Loucy (cell line): ENCODE data around the gene TMEM97.

Experiments
- H2AFZ ChIP-seq: fragments of 200-600 bp; sonication (generic); 2 replicates; pipeline ENCODE4 v1.6.0; 2016; ENCODE audit warnings: antibody characterized with exemption, mild to moderate bottlenecking, low read length, moderate library complexity
- H3F3A ChIP-seq: fragments of 200-600 bp; 2 replicates; pipeline ENCODE4 v1.6.0; 2016; ENCODE audit warnings: antibody characterized with exemption, low read depth, mild to moderate bottlenecking
- H3K27me3 ChIP-seq: fragments of 200-600 bp; sonication (generic); 2 replicates; pipeline ENCODE4 v1.6.1; 2014; ENCODE audit warnings: low read length, mild to moderate bottlenecking; ENCODE audit not compliant: insufficient read depth, poor library complexity, severe bottlenecking
- H3K36me3 ChIP-seq: fragments of 200-600 bp; sonication (generic); 2 replicates; pipeline ENCODE4 v1.6.1; 2016; ENCODE audit warnings: low read length; ENCODE audit not compliant: insufficient read depth
- H3K4me1 ChIP-seq: fragments of 200-600 bp; sonication (generic); 2 replicates; pipeline ENCODE4 v1.5.1; 2014; ENCODE audit warnings: low read length, mild to moderate bottlenecking; ENCODE audit not compliant: insufficient read depth, poor library complexity, severe bottlenecking
- H3K4me2 ChIP-seq: fragments of 200-600 bp; sonication (generic); 2 replicates; pipeline ENCODE4 v1.6.0; 2014; ENCODE audit warnings: antibody characterized with exemption, low read length, low read depth, mild to moderate bottlenecking; ENCODE audit not compliant: poor library complexity, severe bottlenecking
- H3K4me3 ChIP-seq: fragments of 200-600 bp; sonication (generic); 2 replicates; pipeline ENCODE4 v1.5.1; 2014; ENCODE audit warnings: low read length, mild to moderate bottlenecking, mixed read lengths; ENCODE audit not compliant: poor library complexity, severe bottlenecking
- H3K79me2 ChIP-seq: fragments of 200-600 bp; sonication (generic); 2 replicates; pipeline ENCODE4 v1.6.1; 2014; ENCODE audit warnings: low read length; ENCODE audit not compliant: insufficient read depth
- H3K9ac ChIP-seq: fragments of 200-600 bp; sonication (generic); 2 replicates; pipeline ENCODE4 v1.6.0; 2014; ENCODE audit warnings: mild to moderate bottlenecking, low read depth, low read length, moderate library complexity; ENCODE audit not compliant: poor library complexity, severe bottlenecking
- H3K9me2 ChIP-seq: fragments of 200-600 bp; sonication (generic); replicated peaks from 2 replicates; pipeline ENCODE4 v1.6.1; 2016; ENCODE audit warnings: low read depth, low read length, mixed read lengths
- H3K9me3 ChIP-seq: fragments of 200-600 bp; sonication (generic); 2 replicates; pipeline ENCODE4 v1.6.1; 2014; ENCODE audit warnings: mild to moderate bottlenecking, antibody characterized with exemption, low read length, low read depth; ENCODE audit not compliant: insufficient read depth
- H4K20me1 ChIP-seq: fragments of 200-600 bp; sonication (generic); 2 replicates; pipeline ENCODE4 v1.6.0; 2014; ENCODE audit warnings: antibody characterized with exemption, low read length, mild to moderate bottlenecking; ENCODE audit not compliant: insufficient read depth, poor library complexity, severe bottlenecking
- CTCF ChIP-seq: fragments of 200-600 bp; sonication (generic); conservative IDR thresholded peaks from 2 replicates; pipeline ENCODE4 v1.5.1; 2014; ENCODE audit warnings: mild to moderate bottlenecking, antibody characterized with exemption, low read length
- EZH2phosphoT487 ChIP-seq: fragments of 200-600 bp; IDR thresholded peaks from 2 replicates; pipeline ENCODE4 v1.6.1; 2018; ENCODE audit warnings: antibody characterized with exemption, mild to moderate bottlenecking, moderate library complexity, borderline replicate concordance

Gene TMEM97

GRCh38 chr17:28369684-28370034 lies 50.7 kb downstream of the TMEM97 start:
- Histone ChIP-seq H3K79me2 (no peaks in the 10 kb centered on the region), H3K4me2 (no peak overlapping the region), H4K20me1 (no peaks in the 10 kb centered on the region), H3K27me3 (no peaks in the 10 kb centered on the region), H2AFZ (no peak overlapping the region), H3K9me3 (no peaks in the 10 kb centered on the region), H3K4me3 (no peak overlapping the region), H3K9ac (no peak overlapping the region), H3K9me2 (no peaks in the 10 kb centered on the region), H3F3A (0 out of 2 replicates have a peak, but pooled peaks cover 2% of the 10 kb centered on the region), H3K36me3 (no peaks in the 10 kb centered on the region), H3K4me1 (no peaks in the 10 kb centered on the region)
- no peak for TF ChIP-seq EZH2phosphoT487
- no peak; the same call in 1 of the 2 replicates for TF ChIP-seq CTCF

GRCh38 chr17:28370035-28370743 lies 51.2 kb downstream of the TMEM97 start, which contains the start of gene VTN:
Gene VTN (minus strand): TSS chr17:28370307. CDS start chr17:28370203, 104 bp downstream.
- peak within 1 kb of the TSS; percentile 29 for H3K4me2 ChIP-seq
- H2AFZ ChIP-seq, result no peak within 1 kb of the TSS; the same call in 1 of the 2 replicates
- 0 out of 2 replicates have a peak, but pooled peaks cover 2% of the 10 kb centered on the region for H3F3A ChIP-seq
- TF ChIP-seq EZH2phosphoT487, result no peak
- TF ChIP-seq CTCF, result no peak
- H3K4me1 ChIP-seq, result no peaks in the 10 kb centered on the region
- H4K20me1 ChIP-seq, result no peaks in the 10 kb centered on the region
- no peaks in the 10 kb centered on the region for H3K27me3 ChIP-seq
- no peaks in the 10 kb centered on the region for H3K79me2 ChIP-seq
- H3K9ac ChIP-seq, result no peak within 1 kb of the TSS
- H3K9me2 ChIP-seq, result no peaks in the 10 kb centered on the region
- H3K9me3 ChIP-seq, result no peaks in the 10 kb centered on the region
- H3K36me3 ChIP-seq, result no peaks in the 10 kb centered on the region
- peak within 1 kb of the TSS; percentile 26 for H3K4me3 ChIP-seq

GRCh38 chr17:28370744-28371103 lies 51.7 kb downstream of the TMEM97 start:
- TF ChIP-seq EZH2phosphoT487 (no peak), CTCF (no peak)
- H3K79me2 ChIP-seq, result no peaks in the 10 kb centered on the region
- H3K4me2 ChIP-seq, result peak overlapping the region; percentile 29
- H3K9me3 ChIP-seq, result no peaks in the 10 kb centered on the region
- H2AFZ ChIP-seq, result no peak overlapping the region; the same call in 1 of the 2 replicates
- no peak overlapping the region for H3K9ac ChIP-seq
- no peaks in the 10 kb centered on the region for H3K4me1 ChIP-seq
- H3K27me3 ChIP-seq, result no peaks in the 10 kb centered on the region
- H4K20me1 ChIP-seq, result no peaks in the 10 kb centered on the region
- H3K4me3 ChIP-seq, result peak overlapping the region; percentile 26
- H3F3A ChIP-seq, result 0 out of 2 replicates have a peak, but pooled peaks cover 2% of the 10 kb centered on the region
- no peaks in the 10 kb centered on the region for H3K36me3 ChIP-seq
- no peaks in the 10 kb centered on the region for H3K9me2 ChIP-seq
